Measurements from ENCODE around the gene TELO2.

TELO2 gene

GRCh38 chr16:1556254-1556653 is 63.1 kb downstream of the TELO2 start:
- DNase-seq (ENCODE audit: low read depth), result no peak

- DNase-seq (ENCODE audit: low read depth), result no peak
Measured at GRCh38 chr16:1557074-1557473, 63.9 kb downstream of the TELO2 start.

GRCh38 chr16:1557576-1557975 is 64.4 kb downstream of the TELO2 start:
- DNase-seq (ENCODE audit: low read depth), result no peak

GRCh38 chr16:1559446-1559975 is 66.4 kb downstream of the TELO2 start:
- DNase-seq (ENCODE audit: low read depth), result no peak

Data from T-helper 22 cell (primary cell).